ENCODE results near the gene GRAMD4. TPM values are rescaled to one million over a fixed set of nuclear protein-coding genes. Genes with fewer than 3 reads are reported as not detected.

The GRAMD4 gene
- total and polyA plus RNA-seq, 10 of the 15 experiments (the other 5 are each of a cell fraction or from before 2014, with no cell fraction given), result 0.21 to 45.5 (median 10.6) TPM

- no peaks in the 10 kb centered on the region; the same call in 1 of the 2 replicates for H3K79me2 ChIP-seq (ENCODE audit: control insufficient read depth, insufficient read depth, low read length)
- no peaks in the 10 kb centered on the region for H3K36me3 ChIP-seq (ENCODE audit: control insufficient read depth in 2 of 2, insufficient read depth in 2 of 2, low read length in 1 of 2)
- RAD21 ChIA-PET (ENCODE audit: unreplicated experiment), result no interaction called here
- no peak for DNase-seq (ENCODE audit: low read depth, low spot score)
- SMC1A ChIA-PET (ENCODE audit: uncharacterized antibody, unreplicated experiment), result no interaction called here
- no peak overlapping the region for H3K27ac ChIP-seq (ENCODE audit: control insufficient read depth, insufficient read depth)
- POLR2A ChIA-PET, result no interaction called here
- H3K9me3 ChIP-seq (replicated peaks; ENCODE audit: control insufficient read depth, insufficient read depth, low read length), result peaks cover 5% of the 10 kb centered on the region; the same call in 1 of the 3 replicates
- BruUV-seq (replicated peaks), result no TSS peak
- H3K4me1 ChIP-seq (ENCODE audit: control insufficient read depth, insufficient read depth, low read length), result 0 out of 2 replicates have a peak, but pooled peaks cover 5% of the 10 kb centered on the region
- no peaks in the 10 kb centered on the region; a peak in 1 of 4 replicates for H3K27me3 ChIP-seq (replicated peaks in 1 of 2; ENCODE audit: control insufficient read depth in 2 of 2, insufficient read depth in 2 of 2, low read length in 1 of 2)
- no peak for FAIRE-seq
- no peak overlapping the region for H3K9ac ChIP-seq (ENCODE audit: control insufficient read depth, insufficient read depth, low read length)
- in situ Hi-C loops (cut with MboI) (loop anchor here (25.0 kb wide), 1 partner anchor 1913 kb away; a partner anchor contains a TSS), intact Hi-C loops (cut with micrococcal nuclease; ENCODE audit: unreplicated experiment) (no loop called here)
- 67% methylated on average over 15 of the region's 15 CpGs for WGBS (ENCODE audit: insufficient coverage, insufficient replicate concordance, low lambda C conversion rate, missing lambda C conversion rate)
- no peak overlapping the region for H3K4me2 ChIP-seq (ENCODE audit: control insufficient read depth, insufficient read depth)
- no peak overlapping the region for H2AFZ ChIP-seq (ENCODE audit: control insufficient read depth, low read depth, low read length)
- TF ChIP-seq BCL3 (IDR thresholded peaks at IDR 0.05; ENCODE audit: borderline replicate concordance, insufficient read depth, low read depth, low read length, poor library complexity, severe bottlenecking), result no peak
- no peak overlapping the region for H3K4me3 ChIP-seq
- no peaks in the 10 kb centered on the region for H4K20me1 ChIP-seq (ENCODE audit: control insufficient read depth, insufficient read depth)
- no peak for ATAC-seq
- CTCF ChIA-PET, result no interaction called here
These were observed 45.7 kb upstream of the GRAMD4 start for GRCh38 chr22:46574438-46574992.

GRCh38 chr22:46574993-46575910 is 44.9 kb upstream of the GRAMD4 start:
- intact Hi-C loops (cut with micrococcal nuclease; ENCODE audit: unreplicated experiment), result loop anchor here (5.0 kb wide), 1 partner anchor 37 kb away; no protein-coding TSS in a partner anchor
- FAIRE-seq (no peak), ATAC-seq (no peak), DNase-seq (ENCODE audit: low read depth, low spot score) (no peak)
- WGBS (ENCODE audit: insufficient coverage, insufficient replicate concordance, low lambda C conversion rate, missing lambda C conversion rate), result 58% methylated on average over 19 of the region's 19 CpGs
- BruUV-seq (replicated peaks), result no TSS peak
- Histone ChIP-seq H3K9ac (ENCODE audit: control insufficient read depth, insufficient read depth, low read length) (no peak overlapping the region), H3K27me3 (replicated peaks in 1 of 2; ENCODE audit: control insufficient read depth in 2 of 2, insufficient read depth in 2 of 2, low read length in 1 of 2) (no peaks in the 10 kb centered on the region; a peak in 1 of 4 replicates), H3K27ac (ENCODE audit: control insufficient read depth, insufficient read depth) (no peak overlapping the region), H3K79me2 (ENCODE audit: control insufficient read depth, insufficient read depth, low read length) (no peaks in the 10 kb centered on the region; the same call in 1 of the 2 replicates), H3K4me3 (no peak overlapping the region), H2AFZ (ENCODE audit: control insufficient read depth, low read depth, low read length) (no peak overlapping the region), H3K4me1 (ENCODE audit: control insufficient read depth, insufficient read depth, low read length) (0 out of 2 replicates have a peak, but pooled peaks cover 5% of the 10 kb centered on the region), H4K20me1 (ENCODE audit: control insufficient read depth, insufficient read depth) (no peaks in the 10 kb centered on the region), H3K9me3 (replicated peaks; ENCODE audit: control insufficient read depth, insufficient read depth, low read length) (peaks cover 5% of the 10 kb centered on the region; the same call in 1 of the 3 replicates), H3K36me3 (ENCODE audit: control insufficient read depth in 2 of 2, insufficient read depth in 2 of 2, low read length in 1 of 2) (no peaks in the 10 kb centered on the region), H3K4me2 (ENCODE audit: control insufficient read depth, insufficient read depth) (no peak overlapping the region)
- TF ChIP-seq CHD1 (IDR thresholded peaks at IDR 0.05; ENCODE audit: low read depth, low read length), result no peak
- no peak for TF ChIP-seq CTCF (IDR thresholded peaks at IDR 0.05 in 2 of 3, conservative IDR thresholded peaks at IDR 0.05 in 1 of 3; ENCODE audit: control insufficient read depth in 2 of 3, extremely low read depth in 1 of 3, insufficient read depth in 1 of 3, low read depth in 3 of 3, low read length in 3 of 3)
- peak; percentile 81 for TF ChIP-seq BCL3 (IDR thresholded peaks at IDR 0.05; ENCODE audit: borderline replicate concordance, insufficient read depth, low read depth, low read length, poor library complexity, severe bottlenecking)
- SMC1A ChIA-PET (ENCODE audit: uncharacterized antibody, unreplicated experiment), result interaction anchor here (0.6 kb wide), 1 partner anchor 115 kb away, joined by 4 read pairs; no protein-coding TSS in a partner anchor
- RAD21 ChIA-PET (ENCODE audit: unreplicated experiment), result no interaction called here
- POLR2A ChIA-PET, result no interaction called here
- in situ Hi-C loops (cut with MboI), result loop anchor here (25.0 kb wide), 1 partner anchor 1912 kb away; a partner anchor contains a TSS
- CTCF ChIA-PET, result interaction anchor here (1.8 kb wide), 1 partner anchor 11 kb away, joined by 6 read pairs; no protein-coding TSS in a partner anchor
